HG03432 (cell line): Measurements from ENCODE around the gene AQP2.

Experiments used
- ATAC-seq: cut with Tn5 transposase; IDR thresholded peaks from one replicate; pipeline ENCODE4 v1.9.1; 2021; ENCODE audit warnings: mild to moderate bottlenecking, moderate library complexity; ENCODE audit not compliant: unreplicated experiment

AQP2 gene

GRCh38 chr12:49920241-49920914 lies 30.2 kb upstream of the AQP2 start:
- no peak for ATAC-seq

DNA sequence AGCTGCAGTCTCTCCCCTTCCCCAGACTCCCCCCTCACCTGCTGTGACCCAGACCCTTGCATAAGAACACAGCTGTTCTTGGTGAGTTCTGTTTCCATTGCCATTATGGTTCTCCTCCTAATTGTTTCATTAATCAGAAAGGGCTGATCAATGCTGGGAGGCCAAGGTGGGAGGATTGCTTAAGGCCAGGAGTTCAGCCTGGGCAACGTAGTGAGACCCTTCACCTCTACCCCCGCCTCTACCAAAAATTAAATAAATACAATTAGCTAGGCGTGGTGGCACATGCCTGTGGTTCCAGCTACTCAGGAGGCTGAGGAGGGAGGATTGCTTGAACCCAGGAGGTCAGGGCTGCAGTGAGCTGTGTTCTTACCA lies 29.6 kb upstream of the AQP2 start:
- no peak for ATAC-seq

DNA sequence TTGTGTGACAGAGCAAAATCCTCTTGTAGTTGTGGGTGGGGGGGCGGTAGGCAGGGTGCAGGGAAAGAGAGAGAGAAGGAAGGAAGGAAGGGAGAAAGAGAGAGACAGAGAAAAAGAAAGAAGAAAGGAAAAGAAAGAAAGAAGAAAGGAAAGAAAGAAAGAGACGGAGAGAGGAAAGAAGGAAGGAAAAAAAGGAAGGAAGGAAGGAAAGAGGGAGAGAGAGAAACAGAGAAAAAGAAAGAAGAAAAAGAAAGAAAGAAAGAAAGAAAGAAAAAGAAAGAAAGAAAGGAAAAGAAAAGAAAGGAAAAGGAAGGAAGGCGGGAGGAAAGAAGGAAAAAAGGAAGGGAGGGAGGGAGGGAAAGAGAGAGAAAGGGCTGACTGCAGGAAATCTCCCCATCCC lies 29.2 kb upstream of the AQP2 start:
- no peak for ATAC-seq

DNA sequence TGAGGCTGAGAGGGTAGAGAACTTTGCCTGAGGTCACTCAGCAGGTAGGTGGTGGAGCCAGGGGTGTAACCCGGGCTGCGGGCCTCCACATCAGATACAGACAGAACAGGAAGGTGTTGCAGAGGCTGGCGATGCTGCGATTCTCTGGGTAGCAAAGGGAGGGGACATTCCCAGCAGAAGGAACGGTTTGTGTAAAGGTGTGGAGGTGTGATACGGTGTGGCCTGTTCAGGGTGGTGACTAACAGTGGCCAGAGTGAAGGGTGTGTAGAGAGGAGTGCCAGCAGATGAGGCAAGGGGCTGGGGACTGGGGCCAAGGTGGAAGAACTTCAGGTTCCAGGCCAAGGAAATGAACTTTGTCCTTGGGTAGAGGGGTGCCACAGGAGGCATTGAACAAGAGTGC lies 28.6 kb upstream of the AQP2 start:
- no peak for ATAC-seq

DNA sequence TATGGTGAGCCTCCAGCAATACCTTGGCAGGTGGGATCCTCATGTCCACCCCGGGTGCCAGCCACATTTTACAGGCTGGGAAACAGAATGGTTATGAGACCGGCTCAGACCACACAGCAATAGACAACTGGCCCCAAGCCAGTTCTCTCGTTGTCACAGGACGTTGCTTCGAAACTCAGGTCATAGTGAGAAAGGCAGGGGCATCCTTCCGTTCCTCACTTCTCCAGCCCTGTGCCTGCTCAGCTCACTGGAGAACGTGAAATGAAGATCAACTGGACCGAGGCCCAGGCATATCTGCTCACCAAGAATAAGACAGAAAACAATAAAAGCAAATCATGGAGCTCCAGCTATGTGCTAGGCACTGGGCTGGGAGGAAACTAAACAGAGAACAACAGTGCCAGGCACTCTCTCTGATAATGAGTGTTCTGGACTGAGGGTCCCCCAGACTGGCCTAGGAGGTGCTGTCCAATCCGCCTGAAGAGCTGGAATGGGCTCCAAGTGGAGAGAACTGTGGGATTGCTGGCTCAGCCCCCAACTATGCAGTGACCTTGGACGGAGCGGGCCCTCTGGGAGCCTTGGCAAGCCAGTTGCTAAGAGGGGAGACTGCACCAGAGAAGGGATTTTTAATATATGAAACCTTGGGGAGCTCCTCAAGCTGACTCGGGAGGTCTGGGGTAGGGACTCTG lies 28.0 kb upstream of the AQP2 start:
- no peak for ATAC-seq

DNA sequence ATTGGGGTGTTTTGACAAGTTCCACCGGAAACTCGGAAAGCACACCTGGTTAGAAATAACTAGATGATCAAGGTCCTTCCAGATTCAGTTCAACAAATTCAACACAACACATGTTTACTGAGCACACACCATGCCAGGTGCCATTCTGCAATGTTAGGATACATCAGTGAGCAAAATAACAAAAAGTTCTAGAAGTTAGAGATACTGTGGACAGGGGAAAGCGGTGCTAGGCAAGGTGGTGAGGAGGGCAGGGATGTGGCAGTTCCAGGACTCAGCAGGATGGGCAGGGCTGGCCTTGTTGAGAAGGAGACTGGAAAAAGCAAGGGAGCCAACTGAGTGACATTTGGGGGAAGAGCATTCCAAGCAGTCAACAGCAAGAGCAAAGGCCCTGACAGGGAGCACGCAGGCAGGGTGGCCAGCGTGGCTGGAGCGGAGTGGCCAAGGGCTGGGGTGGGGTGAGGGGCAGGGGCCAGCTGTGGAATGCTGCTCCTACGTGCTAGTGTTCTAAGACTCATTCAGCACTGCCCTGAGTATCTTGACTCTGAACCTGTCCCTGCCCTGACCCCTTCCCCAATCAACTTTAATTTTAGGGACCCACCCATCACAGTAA lies 27.4 kb upstream of the AQP2 start:
- ATAC-seq, result no peak

DNA sequence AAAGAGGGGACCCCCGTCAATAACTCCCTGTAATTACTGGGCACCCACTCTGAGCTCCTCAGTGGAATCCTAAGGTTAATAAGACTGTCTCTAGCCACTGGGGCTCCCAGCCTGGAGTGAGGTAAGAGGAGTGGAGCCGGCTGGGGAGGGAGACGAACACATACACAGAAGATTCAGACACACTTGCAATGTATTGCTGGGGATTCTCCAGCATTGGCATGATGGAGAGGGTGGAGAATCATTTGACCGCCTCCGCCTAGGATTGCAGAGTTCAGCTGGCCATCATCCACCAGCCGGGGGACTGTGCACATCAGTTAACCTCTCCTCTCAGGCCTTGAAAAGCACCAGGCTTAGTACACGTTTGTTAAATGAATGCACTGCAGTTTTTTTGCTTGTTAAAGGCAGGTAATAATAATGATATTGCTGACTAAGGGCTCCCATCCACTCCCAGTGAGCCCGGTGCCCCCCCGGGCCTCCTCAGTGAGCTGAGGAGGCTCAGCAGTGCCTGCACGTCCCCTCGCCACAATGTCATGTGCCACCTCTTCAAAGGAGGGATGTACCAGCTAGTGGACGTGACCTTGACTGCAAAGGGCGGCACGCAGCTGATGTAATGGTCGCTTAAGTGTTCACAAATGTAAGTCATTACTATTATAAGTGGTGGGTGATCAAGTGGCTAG lies 26.5 kb upstream of the AQP2 start:
- ATAC-seq, result no peak

DNA sequence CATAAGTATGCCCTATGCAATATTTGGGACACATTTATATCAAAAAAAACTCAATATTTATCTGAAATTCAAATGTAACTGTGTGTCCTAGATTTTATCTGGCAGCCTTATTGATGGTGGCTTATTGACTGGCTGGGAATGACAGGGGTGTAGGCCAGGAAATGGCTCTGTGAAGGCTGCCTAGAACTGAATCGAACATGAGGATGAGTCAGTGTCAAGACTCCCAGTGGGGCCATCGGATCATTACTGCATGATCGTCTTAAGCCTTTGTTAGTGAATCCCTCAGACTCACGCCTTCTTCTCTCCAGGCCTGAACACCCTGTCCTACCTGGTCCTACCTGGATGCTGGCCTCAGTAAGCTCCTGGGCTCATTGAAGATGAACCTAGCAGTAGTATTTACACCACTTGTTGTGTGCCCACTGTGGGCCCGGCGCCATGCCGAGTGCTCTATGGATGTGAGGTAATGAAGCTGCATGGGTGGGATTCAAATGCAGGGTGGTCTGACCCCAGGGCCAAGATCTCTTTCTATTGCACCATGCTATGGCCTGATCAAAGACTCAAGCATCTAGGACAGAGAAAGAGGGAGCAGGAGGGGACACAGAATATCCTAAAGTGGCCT lies 25.8 kb upstream of the AQP2 start:
- no peak for ATAC-seq

GRCh38 chr12:49925433-49926204 lies 24.9 kb upstream of the AQP2 start:
- no peak for ATAC-seq

GRCh38 chr12:49928471-49928870 lies 22.1 kb upstream of the AQP2 start:
- ATAC-seq, result no peak

- ATAC-seq, result no peak
Measured at GRCh38 chr12:49929581-49929980, 21.0 kb upstream of the AQP2 start.

- no peak for ATAC-seq
Measured at GRCh38 chr12:49930515-49931288, 19.8 kb upstream of the AQP2 start.

GRCh38 chr12:49932023-49932422 lies 18.5 kb upstream of the AQP2 start:
- ATAC-seq, result no peak

GRCh38 chr12:49932533-49933130 lies 17.9 kb upstream of the AQP2 start:
- no peak for ATAC-seq

DNA sequence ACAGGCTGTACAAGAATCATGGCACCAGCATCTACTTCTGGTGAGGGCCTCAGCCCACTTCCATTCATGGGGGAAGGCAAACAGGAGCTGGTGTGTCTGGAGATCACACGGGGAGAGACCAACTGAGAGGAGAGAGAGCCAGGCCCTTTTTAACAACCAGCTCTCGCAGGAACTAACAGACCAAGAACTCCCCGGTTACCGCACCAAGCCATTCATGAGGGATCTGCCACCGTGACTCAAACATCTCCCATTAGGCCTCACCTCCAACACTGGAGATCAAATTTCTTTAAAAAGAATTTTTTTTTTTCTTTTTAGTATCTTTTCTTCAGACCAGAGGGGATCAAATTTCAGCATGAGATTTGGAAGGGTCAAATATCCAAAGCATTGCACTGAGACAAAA lies 16.7 kb upstream of the AQP2 start:
- ATAC-seq, result no peak

DNA sequence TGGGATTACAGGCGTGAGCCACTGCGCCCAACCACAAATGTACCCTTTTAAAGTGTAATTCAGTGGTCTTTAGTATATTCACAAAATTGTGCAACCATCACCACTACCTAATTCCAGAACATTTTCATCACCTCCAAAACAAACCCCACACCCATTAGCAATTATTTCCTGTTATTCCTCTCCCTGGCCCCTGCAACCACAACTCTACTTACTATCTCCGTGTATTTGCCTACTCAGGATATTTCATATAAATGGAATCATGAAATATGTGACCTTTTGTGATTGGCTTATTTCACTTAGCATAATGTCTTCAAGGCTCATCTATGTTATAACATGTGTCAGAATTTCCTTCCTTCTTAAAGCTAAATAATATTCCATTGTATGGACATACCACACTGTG lies 16.0 kb upstream of the AQP2 start:
- no peak for ATAC-seq

- ATAC-seq, result no peak
Measured at GRCh38 chr12:49936925-49937324, 13.6 kb upstream of the AQP2 start.

DNA sequence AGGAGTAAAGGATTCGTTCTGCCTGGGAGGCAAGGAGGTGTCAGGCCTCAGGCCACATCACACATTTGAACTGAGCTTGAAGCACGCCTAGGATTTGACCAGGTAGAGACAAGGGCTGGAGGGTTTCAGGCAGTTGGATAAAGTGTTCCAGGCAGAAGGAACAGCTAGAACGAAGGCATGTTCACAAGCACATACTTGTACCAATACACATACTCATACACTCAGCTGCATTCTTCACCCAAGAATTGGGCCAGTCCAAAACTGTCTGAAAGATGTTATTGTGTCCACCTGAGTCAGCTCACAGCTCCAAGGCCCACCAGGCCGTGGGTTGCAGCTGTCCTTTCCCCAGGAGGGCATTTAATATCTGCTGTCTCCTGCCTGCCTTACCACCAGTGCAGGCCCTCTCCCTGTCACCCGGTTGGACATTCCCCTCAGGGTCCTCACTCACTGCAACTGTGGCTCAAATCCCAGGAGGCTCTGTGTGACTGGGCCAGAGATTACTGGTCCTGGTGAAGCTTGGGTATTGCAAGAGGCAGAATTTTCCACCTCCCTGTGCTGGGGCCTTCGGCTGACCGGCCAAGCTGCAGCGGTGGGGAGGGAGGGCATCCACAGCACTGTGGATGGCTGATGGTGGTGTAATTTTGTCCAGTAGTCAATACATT lies 12.8 kb upstream of the AQP2 start:
- no peak for ATAC-seq

- no peak for ATAC-seq
Measured at GRCh38 chr12:49939307-49939706, 11.2 kb upstream of the AQP2 start.
